ENCODE measurements around the gene EPHB2. TPM values are rescaled to one million over a fixed set of nuclear protein-coding genes. Genes with fewer than 3 reads are reported as not detected.

EPHB2 gene
- total RNA-seq, 2 experiments from 2014 or later: not detected

DNA sequence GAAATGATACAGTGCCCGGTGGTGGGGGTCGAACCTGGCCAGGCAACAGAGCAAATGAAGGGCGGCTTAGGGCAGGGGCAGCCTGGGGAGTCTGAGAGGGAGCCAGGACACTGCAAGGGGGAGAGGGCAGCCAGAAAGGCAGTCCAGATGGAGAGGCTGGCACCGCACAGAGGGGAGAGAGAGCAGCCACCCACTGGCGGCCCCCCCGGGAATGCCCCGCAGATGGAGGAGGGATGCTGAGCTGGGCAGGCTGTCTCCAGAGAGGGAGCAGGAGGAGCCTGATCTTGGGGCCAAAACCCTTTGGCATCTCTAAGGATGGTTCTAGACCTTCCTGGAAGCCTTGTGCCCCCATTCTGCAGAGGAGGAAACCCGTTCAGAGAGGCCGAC is 149.8 kb downstream of the EPHB2 start:
- H3K4me3 Mint-ChIP-seq: no peak overlapping the region
- H3K4me1 Mint-ChIP-seq (ENCODE audit: low read depth): no peaks in the 10 kb centered on the region
- no peaks in the 10 kb centered on the region for H3K27me3 Mint-ChIP-seq (ENCODE audit: low read depth)
- POLR2A ChIA-PET: no interaction called here
- no peaks in the 10 kb centered on the region for H3K36me3 Mint-ChIP-seq (ENCODE audit: low read depth)
- ATAC-seq: no peak
- H3K9me3 Mint-ChIP-seq (ENCODE audit: insufficient read depth): no peaks in the 10 kb centered on the region
- DNase-seq: no peak
- CTCF ChIA-PET: no interaction called here
- H3K27ac Mint-ChIP-seq: no peak overlapping the region

DNA sequence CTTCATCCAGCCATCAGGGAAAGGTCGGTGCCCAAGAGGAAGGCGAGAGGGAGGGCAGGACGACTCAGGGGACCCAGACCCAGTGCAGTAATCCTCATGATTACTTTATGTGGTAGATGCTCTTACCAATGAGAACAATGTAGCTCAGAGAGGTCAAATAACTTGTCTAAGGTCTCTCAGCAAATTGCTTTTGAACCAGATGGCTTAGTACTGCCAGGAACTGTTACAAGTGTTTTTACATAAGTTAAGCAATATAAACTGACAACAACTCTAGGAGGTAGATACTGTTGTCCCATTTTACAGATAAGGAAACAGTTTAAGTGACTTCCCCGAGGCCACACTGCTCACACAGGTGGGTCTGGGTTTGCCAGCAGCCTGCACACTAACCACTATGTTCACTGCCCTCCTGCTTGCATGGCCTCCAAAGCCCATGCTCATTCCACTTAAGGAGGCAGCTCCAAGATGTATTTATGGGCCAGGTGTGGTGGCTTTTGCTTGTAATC is 150.3 kb downstream of the EPHB2 start:
- H3K27ac Mint-ChIP-seq: no peak overlapping the region
- H3K4me3 Mint-ChIP-seq: no peak overlapping the region
- H3K4me1 Mint-ChIP-seq (ENCODE audit: low read depth): no peaks in the 10 kb centered on the region
- ATAC-seq (no peak), DNase-seq (no peak)
- no peaks in the 10 kb centered on the region for H3K9me3 Mint-ChIP-seq (ENCODE audit: insufficient read depth)
- POLR2A ChIA-PET: no interaction called here
- peaks cover 2% of the 10 kb centered on the region for H3K27me3 Mint-ChIP-seq (ENCODE audit: low read depth)
- H3K36me3 Mint-ChIP-seq (ENCODE audit: low read depth): no peaks in the 10 kb centered on the region
- CTCF ChIA-PET: interaction anchor here (1.2 kb wide), 1 partner anchor 156 kb away, joined by 5 read pairs; no protein-coding TSS in a partner anchor

DNA sequence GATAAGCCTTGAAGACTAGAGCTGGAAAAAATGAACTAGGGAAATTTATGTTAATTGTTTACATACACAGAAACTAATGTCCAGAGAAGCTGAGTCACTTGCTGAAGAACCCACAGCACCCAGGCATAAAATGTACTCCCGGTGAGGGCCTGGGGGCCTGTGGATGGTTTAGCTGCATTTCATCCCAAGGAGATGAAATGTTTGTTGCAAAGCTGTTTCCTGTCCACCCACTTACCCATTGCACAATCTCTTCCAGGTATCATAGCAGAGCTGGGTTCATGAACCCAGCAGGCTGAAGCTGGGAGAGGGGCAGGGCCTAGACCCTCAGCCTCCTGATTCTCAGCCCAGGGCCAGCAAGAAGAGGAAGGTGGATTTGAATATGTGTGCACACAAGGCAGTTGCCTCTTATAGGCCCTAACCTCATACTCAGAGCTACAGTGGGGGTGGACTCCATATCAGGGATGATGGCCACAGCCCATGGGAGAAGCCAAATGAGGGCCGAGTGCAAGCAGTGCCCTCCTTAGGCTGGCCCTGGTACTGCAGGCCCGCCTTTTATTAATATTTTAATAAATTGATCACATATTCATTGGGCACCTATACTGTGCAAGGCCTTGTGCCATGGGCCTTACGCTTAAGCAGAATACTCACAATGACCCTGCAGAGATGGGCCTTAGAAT is 151.3 kb downstream of the EPHB2 start:
- ATAC-seq (no peak), DNase-seq (no peak)
- no peak overlapping the region for H3K27ac Mint-ChIP-seq
- H3K9me3 Mint-ChIP-seq (ENCODE audit: insufficient read depth): no peaks in the 10 kb centered on the region
- no peak overlapping the region for H3K4me3 Mint-ChIP-seq
- H3K36me3 Mint-ChIP-seq (ENCODE audit: low read depth): no peaks in the 10 kb centered on the region
- ChIA-PET POLR2A (no interaction called here), CTCF (interaction anchor here (0.6 to 1.2 kb wide), 3 partner anchors 8 to 514 kb away, joined by 3 to 5 read pairs (median 3); no protein-coding TSS in a partner anchor)
- peaks cover 8% of the 10 kb centered on the region for H3K27me3 Mint-ChIP-seq (ENCODE audit: low read depth)
- H3K4me1 Mint-ChIP-seq (ENCODE audit: low read depth): no peaks in the 10 kb centered on the region

DNA sequence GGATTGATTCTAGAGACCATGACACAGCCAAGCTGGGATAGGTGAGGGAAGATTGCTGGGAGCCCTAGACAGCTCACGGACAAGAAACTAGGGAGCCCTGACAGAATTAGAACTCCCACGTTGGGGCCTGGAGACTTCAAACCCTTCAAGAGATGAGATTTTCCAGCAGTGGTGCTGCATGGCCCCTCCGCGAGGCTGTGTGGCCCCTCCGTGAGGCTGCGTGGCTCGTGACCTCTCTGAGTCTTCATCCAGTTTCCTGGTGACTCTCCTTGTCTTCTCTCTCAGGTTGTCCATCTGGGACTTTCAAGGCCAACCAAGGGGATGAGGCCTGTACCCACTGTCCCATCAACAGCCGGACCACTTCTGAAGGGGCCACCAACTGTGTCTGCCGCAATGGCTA is 152.1 kb downstream of the EPHB2 start:
- Mint-ChIP-seq H3K27me3 (ENCODE audit: low read depth) (peaks cover 11% of the 10 kb centered on the region), H3K36me3 (ENCODE audit: low read depth) (no peaks in the 10 kb centered on the region), H3K9me3 (ENCODE audit: insufficient read depth) (no peaks in the 10 kb centered on the region), H3K4me1 (ENCODE audit: low read depth) (no peaks in the 10 kb centered on the region), H3K4me3 (no peak overlapping the region), H3K27ac (no peak overlapping the region)
- no peak for ATAC-seq
- no peak for DNase-seq
- POLR2A ChIA-PET: no interaction called here
- CTCF ChIA-PET: interaction anchor here (0.6 to 1.1 kb wide), 2 partner anchors 9 to 513 kb away, joined by 3 read pairs; no protein-coding TSS in a partner anchor

- DNase-seq: no peak
- H3K4me1 Mint-ChIP-seq (ENCODE audit: low read depth): no peaks in the 10 kb centered on the region
- CTCF ChIA-PET: interaction anchor here (1.2 kb wide), 1 partner anchor 159 kb away, joined by 3 read pairs; no protein-coding TSS in a partner anchor
- no peak for ATAC-seq
- POLR2A ChIA-PET: no interaction called here
- peaks cover 11% of the 10 kb centered on the region for H3K27me3 Mint-ChIP-seq (ENCODE audit: low read depth)
- H3K27ac Mint-ChIP-seq: no peak overlapping the region
- no peak overlapping the region for H3K4me3 Mint-ChIP-seq
- H3K9me3 Mint-ChIP-seq (ENCODE audit: insufficient read depth): no peaks in the 10 kb centered on the region
- H3K36me3 Mint-ChIP-seq (ENCODE audit: low read depth): no peaks in the 10 kb centered on the region
Observed at GRCh38 chr1:22863766-22864165, 153.1 kb downstream of the EPHB2 start.

DNA sequence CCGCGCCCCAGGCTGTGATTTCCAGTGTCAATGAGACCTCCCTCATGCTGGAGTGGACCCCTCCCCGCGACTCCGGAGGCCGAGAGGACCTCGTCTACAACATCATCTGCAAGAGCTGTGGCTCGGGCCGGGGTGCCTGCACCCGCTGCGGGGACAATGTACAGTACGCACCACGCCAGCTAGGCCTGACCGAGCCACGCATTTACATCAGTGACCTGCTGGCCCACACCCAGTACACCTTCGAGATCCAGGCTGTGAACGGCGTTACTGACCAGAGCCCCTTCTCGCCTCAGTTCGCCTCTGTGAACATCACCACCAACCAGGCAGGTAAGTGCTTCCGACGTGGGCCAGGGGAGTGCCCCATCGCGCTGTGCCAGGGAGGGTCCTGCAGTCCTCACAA is 154.2 kb downstream of the EPHB2 start:
- H3K27ac Mint-ChIP-seq: no peak overlapping the region
- CTCF ChIA-PET: interaction anchor here (1.2 kb wide), 1 partner anchor 160 kb away, joined by 3 read pairs; no protein-coding TSS in a partner anchor
- POLR2A ChIA-PET: no interaction called here
- peaks cover 11% of the 10 kb centered on the region for H3K27me3 Mint-ChIP-seq (ENCODE audit: low read depth)
- no peaks in the 10 kb centered on the region for H3K9me3 Mint-ChIP-seq (ENCODE audit: insufficient read depth)
- H3K4me3 Mint-ChIP-seq: no peak overlapping the region
- ATAC-seq (no peak), DNase-seq (no peak)
- no peaks in the 10 kb centered on the region for H3K4me1 Mint-ChIP-seq (ENCODE audit: low read depth)
- no peaks in the 10 kb centered on the region for H3K36me3 Mint-ChIP-seq (ENCODE audit: low read depth)

DNA sequence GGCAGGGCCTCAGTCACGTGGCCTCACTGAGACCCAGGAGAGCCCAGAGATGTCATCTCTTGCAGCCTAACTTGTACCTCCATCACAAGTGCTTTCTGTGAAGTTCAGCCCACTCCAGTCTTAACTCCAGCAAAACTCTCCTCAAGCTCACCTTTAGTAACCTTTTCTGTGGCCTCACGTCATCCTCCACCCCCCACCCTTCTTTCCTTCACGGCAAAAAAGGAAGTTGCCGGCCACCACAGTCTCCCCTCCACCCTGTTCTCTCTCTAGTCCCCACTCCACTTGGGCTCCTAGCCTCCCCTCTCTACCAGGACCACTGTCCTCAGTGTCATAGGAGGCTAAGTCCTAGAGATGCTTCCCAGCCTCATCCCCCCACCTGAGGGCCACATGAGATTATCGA is 155.1 kb downstream of the EPHB2 start:
- Mint-ChIP-seq H3K36me3 (ENCODE audit: low read depth) (no peaks in the 10 kb centered on the region), H3K27ac (no peak overlapping the region), H3K4me3 (no peak overlapping the region), H3K27me3 (ENCODE audit: low read depth) (peaks cover 11% of the 10 kb centered on the region), H3K9me3 (ENCODE audit: insufficient read depth) (no peaks in the 10 kb centered on the region), H3K4me1 (ENCODE audit: low read depth) (no peaks in the 10 kb centered on the region)
- ChIA-PET POLR2A (no interaction called here), CTCF (no interaction called here)
- ATAC-seq: no peak
- DNase-seq: no peak

- H3K27ac Mint-ChIP-seq: no peak overlapping the region
- H3K27me3 Mint-ChIP-seq (ENCODE audit: low read depth): peaks cover 11% of the 10 kb centered on the region
- ATAC-seq (no peak), DNase-seq (no peak)
- H3K9me3 Mint-ChIP-seq (ENCODE audit: insufficient read depth): no peaks in the 10 kb centered on the region
- POLR2A ChIA-PET: no interaction called here
- H3K4me1 Mint-ChIP-seq (ENCODE audit: low read depth): no peaks in the 10 kb centered on the region
- CTCF ChIA-PET: no interaction called here
- no peak overlapping the region for H3K4me3 Mint-ChIP-seq
- H3K36me3 Mint-ChIP-seq (ENCODE audit: low read depth): no peaks in the 10 kb centered on the region
Observed at GRCh38 chr1:22866868-22867267, 156.2 kb downstream of the EPHB2 start.

- POLR2A ChIA-PET: no interaction called here
- DNase-seq (no peak), ATAC-seq (no peak)
- H3K4me3 Mint-ChIP-seq: no peak overlapping the region
- CTCF ChIA-PET: no interaction called here
- H3K36me3 Mint-ChIP-seq (ENCODE audit: low read depth): no peaks in the 10 kb centered on the region
- no peaks in the 10 kb centered on the region for H3K4me1 Mint-ChIP-seq (ENCODE audit: low read depth)
- H3K27ac Mint-ChIP-seq: no peak overlapping the region
- H3K27me3 Mint-ChIP-seq (ENCODE audit: low read depth): peaks cover 11% of the 10 kb centered on the region
- no peaks in the 10 kb centered on the region for H3K9me3 Mint-ChIP-seq (ENCODE audit: insufficient read depth)
Observed at GRCh38 chr1:22868331-22868730, 157.7 kb downstream of the EPHB2 start.

DNA sequence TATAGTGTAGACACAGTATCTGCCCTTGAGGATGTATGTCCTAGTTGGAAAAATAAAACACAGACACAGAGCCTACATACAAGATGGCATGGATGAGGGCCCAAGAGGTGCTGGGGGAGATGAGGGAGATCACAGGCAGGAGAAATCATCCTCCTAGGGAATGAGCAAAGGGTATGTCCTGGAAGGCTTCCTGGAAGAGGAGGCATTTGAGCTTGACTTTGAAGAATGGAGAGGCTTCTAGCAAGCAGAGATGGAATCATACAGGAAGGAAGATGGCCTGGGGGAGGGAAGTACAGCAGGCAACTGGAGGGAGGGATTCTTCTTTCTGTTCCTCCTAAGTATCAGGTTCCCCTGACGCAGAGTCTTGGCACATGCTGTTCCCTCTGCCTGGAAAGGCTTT is 158.7 kb downstream of the EPHB2 start:
- CTCF ChIA-PET: no interaction called here

GRCh38 chr1:22870201-22870871 is 159.7 kb downstream of the EPHB2 start:
- POLR2A ChIA-PET: interaction anchor here (0.6 kb wide), 1 partner anchor 746 kb away, joined by 3 read pairs; no protein-coding TSS in a partner anchor
- Mint-ChIP-seq H3K36me3 (ENCODE audit: low read depth) (no peaks in the 10 kb centered on the region), H3K4me1 (ENCODE audit: low read depth) (no peaks in the 10 kb centered on the region), H3K4me3 (no peak overlapping the region), H3K27me3 (ENCODE audit: low read depth) (peaks cover 11% of the 10 kb centered on the region), H3K27ac (no peak overlapping the region), H3K9me3 (ENCODE audit: insufficient read depth) (no peaks in the 10 kb centered on the region)
- CTCF ChIA-PET: no interaction called here
- no peak for DNase-seq
- no peak for ATAC-seq

More for the DNA sequence above, 158.7 kb downstream of the EPHB2 start:
- Mint-ChIP-seq H3K36me3 (ENCODE audit: low read depth) (no peaks in the 10 kb centered on the region), H3K4me1 (ENCODE audit: low read depth) (no peaks in the 10 kb centered on the region), H3K27ac (no peak overlapping the region), H3K4me3 (no peak overlapping the region), H3K9me3 (ENCODE audit: insufficient read depth) (no peaks in the 10 kb centered on the region), H3K27me3 (ENCODE audit: low read depth) (peaks cover 11% of the 10 kb centered on the region)
- DNase-seq (no peak), ATAC-seq (no peak)
- POLR2A ChIA-PET: no interaction called here

- no peaks in the 10 kb centered on the region for H3K9me3 Mint-ChIP-seq (ENCODE audit: insufficient read depth)
- H3K27ac Mint-ChIP-seq: no peak overlapping the region
- H3K4me1 Mint-ChIP-seq (ENCODE audit: low read depth): no peaks in the 10 kb centered on the region
- DNase-seq (no peak), ATAC-seq (no peak)
- ChIA-PET POLR2A (no interaction called here), CTCF (no interaction called here)
- H3K4me3 Mint-ChIP-seq: no peak overlapping the region
- H3K27me3 Mint-ChIP-seq (ENCODE audit: low read depth): peaks cover 2% of the 10 kb centered on the region
- H3K36me3 Mint-ChIP-seq (ENCODE audit: low read depth): no peaks in the 10 kb centered on the region
Observed at GRCh38 chr1:22872981-22873664, 162.5 kb downstream of the EPHB2 start.

All from activated CD8-positive, alpha-beta T cell treated with anti-CD3 and anti-CD28 coated beads, Interleukin-2, amount 10 ng/mL, durations not matched to agents 7 days and 5 days (primary cell).